ENCODE results near the gene BTRC. TPM values are rescaled to one million over a fixed set of nuclear protein-coding genes. Genes with fewer than 3 reads are reported as not detected.
A peak's percentile ranks its signal among the peaks of the same experiment; 100 is the strongest.

The BTRC gene
- total RNA-seq, 6 experiments from 2014 or later: 4.8 to 8.4 (median 6.5) TPM

DNA sequence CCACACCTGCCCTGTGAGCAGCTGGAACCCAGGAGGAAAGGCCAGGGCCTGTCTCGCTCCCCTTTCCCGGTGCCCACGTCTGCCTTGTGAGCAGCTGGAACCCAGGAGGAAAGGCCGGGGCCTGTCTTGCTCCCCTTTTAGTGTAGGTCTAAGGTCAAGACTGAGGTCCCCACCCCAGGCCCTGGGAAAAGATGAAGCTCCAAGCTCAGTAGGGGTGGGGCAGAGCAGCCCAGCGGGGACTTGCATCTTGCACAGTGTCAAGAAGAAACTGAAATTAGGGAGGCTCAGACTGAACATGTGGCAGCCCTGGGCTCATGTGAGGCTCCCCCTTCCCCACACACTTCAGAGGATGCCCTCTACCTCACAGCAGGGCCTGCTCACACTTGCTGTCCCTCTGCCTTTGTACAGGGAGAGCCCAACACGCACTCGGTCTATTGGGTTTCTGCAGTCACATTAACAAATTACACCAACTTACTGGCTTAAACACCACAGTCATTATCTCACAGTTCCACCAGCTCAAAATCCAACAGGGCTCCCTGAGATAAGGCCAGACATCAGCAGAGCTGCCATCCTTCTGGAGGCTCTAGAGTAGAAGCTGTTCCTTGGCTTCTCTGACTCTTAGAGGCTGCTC, 221.7 kb downstream of the BTRC start:
- no peak for TF ChIP-seq POLR2A (IDR thresholded peaks at IDR 0.05)
- TF ChIP-seq, protein P1, sequence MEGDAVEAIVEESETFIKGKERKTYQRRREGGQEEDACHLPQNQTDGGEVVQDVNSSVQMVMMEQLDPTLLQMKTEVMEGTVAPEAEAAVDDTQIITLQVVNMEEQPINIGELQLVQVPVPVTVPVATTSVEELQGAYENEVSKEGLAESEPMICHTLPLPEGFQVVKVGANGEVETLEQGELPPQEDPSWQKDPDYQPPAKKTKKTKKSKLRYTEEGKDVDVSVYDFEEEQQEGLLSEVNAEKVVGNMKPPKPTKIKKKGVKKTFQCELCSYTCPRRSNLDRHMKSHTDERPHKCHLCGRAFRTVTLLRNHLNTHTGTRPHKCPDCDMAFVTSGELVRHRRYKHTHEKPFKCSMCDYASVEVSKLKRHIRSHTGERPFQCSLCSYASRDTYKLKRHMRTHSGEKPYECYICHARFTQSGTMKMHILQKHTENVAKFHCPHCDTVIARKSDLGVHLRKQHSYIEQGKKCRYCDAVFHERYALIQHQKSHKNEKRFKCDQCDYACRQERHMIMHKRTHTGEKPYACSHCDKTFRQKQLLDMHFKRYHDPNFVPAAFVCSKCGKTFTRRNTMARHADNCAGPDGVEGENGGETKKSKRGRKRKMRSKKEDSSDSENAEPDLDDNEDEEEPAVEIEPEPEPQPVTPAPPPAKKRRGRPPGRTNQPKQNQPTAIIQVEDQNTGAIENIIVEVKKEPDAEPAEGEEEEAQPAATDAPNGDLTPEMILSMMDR (IDR thresholded peaks at IDR 0.05): no peak
- peaks cover 0 to 2% (median 0%) of the 10 kb centered on the region in 4 donors for H3K4me1 ChIP-seq
- H3K27ac ChIP-seq: no peak overlapping the region
- H3K27me3 ChIP-seq: no peaks in the 10 kb centered on the region
- intact Hi-C loops (cut with DNase I): no loop called here
- H3K36me3 ChIP-seq: peaks cover 0 to 16% (median 0%) of the 10 kb centered on the region in 4 donors
- no peak overlapping the region for H3K4me3 ChIP-seq
- peaks cover 0 to 6% (median 0%) of the 10 kb centered on the region in 4 donors for H3K9me3 ChIP-seq
- ATAC-seq: peak in 1 of 4 donors; percentile 10
- no CpG with 5 or more reads among the region's 7 CpGs for WGBS (ENCODE audit: insufficient coverage, low coverage, low lambda C conversion rate, missing lambda C conversion rate)
- no peak for DNase-seq

DNA sequence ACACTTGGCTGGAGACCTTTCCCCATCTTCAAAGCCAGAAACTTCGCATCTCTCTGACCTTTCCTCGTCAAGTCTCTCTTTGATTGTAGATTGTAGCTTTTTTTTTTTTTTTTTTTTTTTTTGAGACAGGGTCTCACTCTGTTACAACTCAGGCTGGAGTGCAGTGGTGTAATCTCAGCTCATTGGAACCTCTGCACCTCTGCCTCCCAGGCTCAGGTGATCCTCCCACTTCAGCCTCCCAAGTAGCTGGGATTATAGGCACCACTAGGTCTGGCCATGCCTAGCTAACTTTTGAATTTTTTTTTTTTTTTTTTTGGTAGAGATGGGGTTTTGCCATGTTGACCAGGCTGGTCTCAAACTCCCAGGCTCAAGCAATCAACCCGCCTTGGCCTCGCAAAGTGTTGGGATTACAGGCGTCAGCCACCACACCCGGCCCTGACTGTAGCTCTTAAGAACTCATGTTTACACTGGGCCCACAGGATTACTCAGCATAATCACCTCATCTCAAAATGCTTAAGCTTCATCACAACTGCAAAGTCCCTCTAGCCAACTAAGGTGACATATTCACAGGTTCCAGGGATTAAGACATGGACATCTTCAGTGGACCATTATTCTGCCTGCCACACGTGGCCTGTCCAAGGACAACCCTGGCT, 222.4 kb downstream of the BTRC start:
- intact Hi-C loops (cut with DNase I): no loop called here
- Histone ChIP-seq H3K9me3 (peaks cover 0 to 6% (median 0%) of the 10 kb centered on the region in 4 donors), H3K4me3 (no peak overlapping the region), H3K4me1 (no peaks in the 10 kb centered on the region), H3K27me3 (no peaks in the 10 kb centered on the region), H3K27ac (no peak overlapping the region), H3K36me3 (peaks cover 0 to 16% (median 0%) of the 10 kb centered on the region in 4 donors)
- WGBS (ENCODE audit: insufficient coverage, low coverage, low lambda C conversion rate, missing lambda C conversion rate): 100% methylated on average over 3 of the region's 7 CpGs
- ATAC-seq (no peak), DNase-seq (no peak)
- no peak for TF ChIP-seq POLR2A (IDR thresholded peaks at IDR 0.05)
- TF ChIP-seq, protein P1 (IDR thresholded peaks at IDR 0.05): no peak

DNA sequence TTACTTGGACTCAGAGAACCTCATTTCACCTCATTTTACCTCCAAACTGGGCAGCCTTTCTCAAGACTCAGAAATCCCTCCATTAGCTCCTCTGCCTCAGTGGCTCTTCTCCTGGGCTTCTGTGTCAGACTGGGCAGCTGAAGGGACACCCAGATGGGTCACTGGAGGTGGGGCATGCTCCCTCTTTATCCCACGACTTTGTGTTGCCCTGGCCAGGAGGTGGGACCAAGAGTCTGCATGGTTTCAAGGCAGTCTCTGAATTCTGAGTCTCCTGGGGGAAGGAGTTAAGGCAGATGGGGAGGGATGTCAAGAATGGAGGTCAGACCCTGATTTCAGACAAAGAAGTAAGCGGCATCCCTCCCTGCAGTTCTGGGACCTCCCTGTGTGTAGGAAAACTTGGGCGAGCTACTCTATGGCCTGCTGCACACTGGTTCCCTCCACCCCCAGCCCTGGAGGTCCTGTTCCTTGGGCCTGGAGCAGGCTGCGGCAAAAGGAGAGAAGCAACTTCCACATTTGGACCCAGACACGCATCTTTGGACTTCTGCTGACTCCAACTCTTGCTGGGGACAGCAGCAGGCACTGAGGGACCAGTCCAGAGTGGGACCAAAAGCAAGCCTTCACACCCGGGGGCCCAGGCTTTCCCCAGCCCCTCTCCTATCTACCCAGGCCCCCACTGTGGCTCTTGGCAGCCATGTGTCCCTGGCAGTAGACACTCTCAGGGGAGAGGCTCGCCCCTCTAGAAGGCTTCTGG, 223.3 kb downstream of the BTRC start:
- Histone ChIP-seq H3K36me3 (peaks cover 0 to 16% (median 0%) of the 10 kb centered on the region in 4 donors), H3K4me3 (no peak overlapping the region), H3K9me3 (peaks cover 0 to 6% (median 0%) of the 10 kb centered on the region in 4 donors), H3K27me3 (no peaks in the 10 kb centered on the region), H3K4me1 (no peaks in the 10 kb centered on the region), H3K27ac (no peak overlapping the region)
- intact Hi-C loops (cut with DNase I): no loop called here
- no peak for ATAC-seq
- 43% methylated on average over 1 of the region's 7 CpGs for WGBS (ENCODE audit: insufficient coverage, low coverage, low lambda C conversion rate, missing lambda C conversion rate)
- DNase-seq: no peak
- TF ChIP-seq POLR2A (IDR thresholded peaks at IDR 0.05): no peak

DNA sequence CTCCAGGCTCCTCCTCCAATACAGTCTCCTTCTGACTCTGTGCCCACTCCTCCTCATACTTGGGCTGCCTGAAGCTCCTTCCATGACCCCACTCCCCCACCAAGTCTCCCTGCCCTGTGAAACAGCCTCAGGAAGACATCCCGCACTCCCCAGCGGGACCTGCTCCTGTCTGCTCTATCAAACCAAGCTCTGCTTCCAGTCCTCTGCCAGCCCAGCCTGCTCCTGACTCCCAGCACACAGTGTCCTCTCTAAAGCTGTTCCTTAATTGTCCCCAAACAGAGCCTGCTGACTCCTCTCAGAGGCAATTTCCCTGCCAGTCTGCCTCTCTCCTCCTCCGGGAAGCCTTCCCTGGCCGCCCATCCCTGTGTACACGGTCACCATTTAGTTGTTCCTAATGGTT, 224.2 kb downstream of the BTRC start:
- WGBS (ENCODE audit: insufficient coverage, low coverage, low lambda C conversion rate, missing lambda C conversion rate): 100% methylated on average over 2 of the region's 5 CpGs
- DNase-seq: no peak
- intact Hi-C loops (cut with DNase I): no loop called here
- Histone ChIP-seq H3K4me3 (no peak overlapping the region), H3K27me3 (no peaks in the 10 kb centered on the region), H3K36me3 (peaks cover 0 to 16% (median 0%) of the 10 kb centered on the region in 4 donors), H3K9me3 (no peaks in the 10 kb centered on the region), H3K27ac (no peak overlapping the region), H3K4me1 (no peaks in the 10 kb centered on the region)
- ATAC-seq: no peak
- TF ChIP-seq, protein P1 (IDR thresholded peaks at IDR 0.05): no peak
- no peak for TF ChIP-seq POLR2A (IDR thresholded peaks at IDR 0.05)

All from right lobe of liver (tissue), 6 donors.